ENCODE results near the gene ERCC2.
"Not testable (repeated sequence)": the region's sequence is repeated elsewhere in the genome, so short reads cannot be mapped to it uniquely, and the experiment has no call there.

Gene ERCC2

GRCh38 chr19:45334881-45335280 lies 35.5 kb downstream of the ERCC2 start:
- H3K36me3 ChIP-seq (ENCODE audit: control insufficient read depth, insufficient read depth, low read length); H3K9me3 ChIP-seq (ENCODE audit: control insufficient read depth, insufficient read depth, low read length); H3K27ac ChIP-seq (ENCODE audit: low read length); H3K27me3 ChIP-seq (ENCODE audit: control insufficient read depth, insufficient read depth, low read length); H3K4me3 ChIP-seq (ENCODE audit: low read length); DNase-seq (ENCODE audit: low read depth, low spot score); H3K4me1 ChIP-seq (ENCODE audit: control insufficient read depth, insufficient read depth, low read length): not testable (repeated sequence)
- no CpG with 5 or more reads among the region's 4 CpGs for WGBS (ENCODE audit: insufficient coverage, insufficient read length)

- no peak overlapping the region for H3K27ac ChIP-seq (ENCODE audit: low read length)
- no CpG with 5 or more reads among the region's 10 CpGs for WGBS (ENCODE audit: insufficient coverage, insufficient read length)
Observed at GRCh38 chr19:45333609-45334303, 36.6 kb downstream of the ERCC2 start.

GRCh38 chr19:45331411-45331810 lies 39.0 kb downstream of the ERCC2 start:
- Histone ChIP-seq H3K9me3 (ENCODE audit: control insufficient read depth, insufficient read depth, low read length) (no peaks in the 10 kb centered on the region), H3K27me3 (ENCODE audit: control insufficient read depth, insufficient read depth, low read length) (no peaks in the 10 kb centered on the region), H3K4me3 (ENCODE audit: low read length) (no peak overlapping the region), H3K36me3 (ENCODE audit: control insufficient read depth, insufficient read depth, low read length) (no peaks in the 10 kb centered on the region), H3K27ac (ENCODE audit: low read length) (no peak overlapping the region), H3K4me1 (ENCODE audit: control insufficient read depth, insufficient read depth, low read length) (no peaks in the 10 kb centered on the region)
- no CpG with 5 or more reads among the region's 7 CpGs for WGBS (ENCODE audit: insufficient coverage, insufficient read length)
- no peak for DNase-seq (ENCODE audit: low read depth, low spot score)

More at GRCh38 chr19:45333609-45334303, 36.6 kb downstream of the ERCC2 start:
- no peaks in the 10 kb centered on the region for H3K4me1 ChIP-seq (ENCODE audit: control insufficient read depth, insufficient read depth, low read length)
- DNase-seq (ENCODE audit: low read depth, low spot score) = no peak
- no peaks in the 10 kb centered on the region for H3K9me3 ChIP-seq (ENCODE audit: control insufficient read depth, insufficient read depth, low read length)
- H3K36me3 ChIP-seq (ENCODE audit: control insufficient read depth, insufficient read depth, low read length) = no peaks in the 10 kb centered on the region
- no peak overlapping the region for H3K4me3 ChIP-seq (ENCODE audit: low read length)
- no peaks in the 10 kb centered on the region for H3K27me3 ChIP-seq (ENCODE audit: control insufficient read depth, insufficient read depth, low read length)

GRCh38 chr19:45327404-45328143 lies 42.8 kb downstream of the ERCC2 start:
- Histone ChIP-seq H3K27me3 (ENCODE audit: control insufficient read depth, insufficient read depth, low read length) (no peaks in the 10 kb centered on the region), H3K36me3 (ENCODE audit: control insufficient read depth, insufficient read depth, low read length) (no peaks in the 10 kb centered on the region), H3K4me3 (ENCODE audit: low read length) (no peak overlapping the region), H3K4me1 (ENCODE audit: control insufficient read depth, insufficient read depth, low read length) (peaks cover 8% of the 10 kb centered on the region; the same call in 1 of the 2 replicates), H3K9me3 (ENCODE audit: control insufficient read depth, insufficient read depth, low read length) (no peaks in the 10 kb centered on the region), H3K27ac (ENCODE audit: low read length) (no peak overlapping the region)
- WGBS (ENCODE audit: insufficient coverage, insufficient read length) = no CpG with 5 or more reads among the region's 13 CpGs
- no peak for DNase-seq (ENCODE audit: low read depth, low spot score)

- DNase-seq (ENCODE audit: low read depth, low spot score) = no peak
- no peaks in the 10 kb centered on the region for H3K9me3 ChIP-seq (ENCODE audit: control insufficient read depth, insufficient read depth, low read length)
- WGBS (ENCODE audit: insufficient coverage, insufficient read length) = no CpG with 5 or more reads among the region's 11 CpGs
- H3K36me3 ChIP-seq (ENCODE audit: control insufficient read depth, insufficient read depth, low read length) = no peaks in the 10 kb centered on the region
- no peaks in the 10 kb centered on the region for H3K27me3 ChIP-seq (ENCODE audit: control insufficient read depth, insufficient read depth, low read length)
- H3K4me3 ChIP-seq (ENCODE audit: low read length) = no peak overlapping the region
- peaks cover 8% of the 10 kb centered on the region; the same call in 1 of the 2 replicates for H3K4me1 ChIP-seq (ENCODE audit: control insufficient read depth, insufficient read depth, low read length)
- no peak overlapping the region for H3K27ac ChIP-seq (ENCODE audit: low read length)
Observed at GRCh38 chr19:45324349-45324907, 45.9 kb downstream of the ERCC2 start.

- no peaks in the 10 kb centered on the region for H3K36me3 ChIP-seq (ENCODE audit: control insufficient read depth, insufficient read depth, low read length)
- H3K9me3 ChIP-seq (ENCODE audit: control insufficient read depth, insufficient read depth, low read length) = no peaks in the 10 kb centered on the region
- peak overlapping the region; percentile 24; the same call in 1 of the 2 replicates for H3K4me3 ChIP-seq (ENCODE audit: low read length)
- H3K4me1 ChIP-seq (ENCODE audit: control insufficient read depth, insufficient read depth, low read length) = peaks cover 8% of the 10 kb centered on the region; the same call in 1 of the 2 replicates
- DNase-seq (ENCODE audit: low read depth, low spot score) = no peak
- H3K27ac ChIP-seq (ENCODE audit: low read length) = no peak overlapping the region
- no CpG with 5 or more reads among the region's 30 CpGs for WGBS (ENCODE audit: insufficient coverage, insufficient read length)
- H3K27me3 ChIP-seq (ENCODE audit: control insufficient read depth, insufficient read depth, low read length) = no peaks in the 10 kb centered on the region
Observed at GRCh38 chr19:45323671-45324081, 46.7 kb downstream of the ERCC2 start.

- Histone ChIP-seq H3K36me3 (ENCODE audit: control insufficient read depth, insufficient read depth, low read length) (no peaks in the 10 kb centered on the region), H3K4me3 (ENCODE audit: low read length) (peak within 1 kb of the TSS; percentile 24), H3K27ac (ENCODE audit: low read length) (no peak within 1 kb of the TSS), H3K9me3 (ENCODE audit: control insufficient read depth, insufficient read depth, low read length) (no peaks in the 10 kb centered on the region), H3K4me1 (ENCODE audit: control insufficient read depth, insufficient read depth, low read length) (peaks cover 8% of the 10 kb centered on the region; the same call in 1 of the 2 replicates), H3K27me3 (ENCODE audit: control insufficient read depth, insufficient read depth, low read length) (no peaks in the 10 kb centered on the region)
- WGBS (ENCODE audit: insufficient coverage, insufficient read length) = no CpG with 5 or more reads among the region's 15 CpGs
- DNase-seq (ENCODE audit: low read depth, low spot score) = no peak
Observed at GRCh38 chr19:45322744-45323281, 47.6 kb downstream of the ERCC2 start, which contains the start of gene CKM. CKM (minus strand) TSS chr19:45322875; CDS start chr19:45319713, 3,162 bp downstream.

GRCh38 chr19:45322311-45322710 lies 48.1 kb downstream of the ERCC2 start:
- H3K36me3 ChIP-seq (ENCODE audit: control insufficient read depth, insufficient read depth, low read length) = no peaks in the 10 kb centered on the region
- no CpG with 5 or more reads among the region's 11 CpGs for WGBS (ENCODE audit: insufficient coverage, insufficient read length)

GRCh38 chr19:45321848-45322247 lies 48.5 kb downstream of the ERCC2 start:
- Histone ChIP-seq H3K27ac (ENCODE audit: low read length) (no peak overlapping the region), H3K9me3 (ENCODE audit: control insufficient read depth, insufficient read depth, low read length) (no peaks in the 10 kb centered on the region), H3K27me3 (ENCODE audit: control insufficient read depth, insufficient read depth, low read length) (no peaks in the 10 kb centered on the region), H3K4me1 (ENCODE audit: control insufficient read depth, insufficient read depth, low read length) (peaks cover 8% of the 10 kb centered on the region; the same call in 1 of the 2 replicates), H3K4me3 (ENCODE audit: low read length) (no peak overlapping the region; the same call in 1 of the 2 replicates), H3K36me3 (ENCODE audit: control insufficient read depth, insufficient read depth, low read length) (no peaks in the 10 kb centered on the region)
- WGBS (ENCODE audit: insufficient coverage, insufficient read length) = no CpG with 5 or more reads among the region's 7 CpGs
- no peak for DNase-seq (ENCODE audit: low read depth, low spot score)

More at GRCh38 chr19:45322311-45322710, 48.1 kb downstream of the ERCC2 start:
- H3K27ac ChIP-seq (ENCODE audit: low read length) = no peak overlapping the region
- H3K4me3 ChIP-seq (ENCODE audit: low read length) = no peak overlapping the region
- no peaks in the 10 kb centered on the region for H3K27me3 ChIP-seq (ENCODE audit: control insufficient read depth, insufficient read depth, low read length)
- peaks cover 8% of the 10 kb centered on the region; the same call in 1 of the 2 replicates for H3K4me1 ChIP-seq (ENCODE audit: control insufficient read depth, insufficient read depth, low read length)
- no peak for DNase-seq (ENCODE audit: low read depth, low spot score)
- H3K9me3 ChIP-seq (ENCODE audit: control insufficient read depth, insufficient read depth, low read length) = no peaks in the 10 kb centered on the region

Measured in iPS DF 6.9 (cell line).